Pancreas (tissue), 10 donors: ENCODE results near the gene RIN3. TPM values are rescaled to one million over a fixed set of nuclear protein-coding genes. Genes with fewer than 3 reads are reported as not detected.

ENCODE experiments used
- ATAC-seq, 4 donors: fragments of 200-7000 bp; cut with Tn5 transposase; one replicate each; pipeline versions ENCODE4 v1.8.0 to v1.9.1; 2020; ENCODE audit warnings: mild to moderate bottlenecking in 4 of 4, moderate library complexity in 4 of 4
- DNase-seq, 6 donors: peaks; one replicate each; pipeline ENCODE4 v3.0.0-alpha.2; 2020
- FAIRE-seq: peaks from 2 replicates; lab custom pipeline; 2012; peaks lifted over from hg19 to GRCh38; lab: Jason Lieb, UNC
- H3K27ac ChIP-seq, 4 donors: fragments of 200-600 bp; sonication (generic); 1 replicate in 3 of 4; 2 replicates in 1 of 4; pipeline versions ENCODE4 v1.5.0 to v1.8.0; 2020
- H3K27me3 ChIP-seq, 4 donors: fragments of 200-600 bp; one replicate each; pipeline ENCODE4 v1.8.0; 2021
- H3K36me3 ChIP-seq, 3 donors: fragments of 200-600 bp; sonication (generic) in 1 of 3; one replicate each; pipeline versions ENCODE4 v1.5.0 to v1.8.0; 2020 to 2021
- H3K4me1 ChIP-seq, 3 donors: fragments of 200-600 bp; one replicate each; pipeline ENCODE4 v1.8.0; 2021
- H3K4me3 ChIP-seq, 4 donors: fragments of 200-600 bp; sonication (generic) in 2 of 4; one replicate each; pipeline versions ENCODE4 v1.5.0 to v1.8.0; 2020 to 2021
- H3K9me3 ChIP-seq, 4 donors: fragments of 200-600 bp; one replicate each; pipeline ENCODE4 v1.8.0; 2021
- CTCF ChIP-seq, 4 donors: fragments of 200-600 bp; sonication (generic) in 3 of 4; IDR thresholded peaks; one replicate each; pipeline versions ENCODE4 v1.5.0 to v1.8.0; 2021; ENCODE audit warnings: antibody characterized with exemption in 4 of 4
- WGBS, 2 donors: extraction: QIAGEN DNeasy Blood & Tissue Kit; methylation state at CpG; one replicate each; pipeline ENCODE4 v1.1.7; 2013; 5-methylcytosine and 5-hydroxymethylcytosine counted together
- intact Hi-C, 3 donors: fragments of 100-400 bp; cut with DNase I; formaldehyde crosslinking; loops; one replicate each; pipeline versions ENCODE4 v1.11.1 to v1.14.2; 2022
- polyA plus RNA-seq, 2 donors: library from polyadenylated mRNA; stranded (reverse); fragments of 200-250 nt; gene quantifications; one replicate each; pipeline ENCODE4 v1.2.3, GENCODE V29; 2013
- total RNA-seq, 6 donors: library from RNA; stranded (reverse); fragmentation: NEBNext Ultra II Directional in 4 of 6; extraction: Animal tissue kit (Norgen Biotek cat#: 25700) in 4 of 6; gene quantifications; one replicate each; pipeline versions ENCODE4 v1.2.1 to v1.2.4, GENCODE V29; 2021 to 2023
- donor health status: healthy with polysubstance abuse.
- donor health status: DM: no; HTN: no; CAD: no; lungs with moderate emphysema.
- donor health status: DM: no; HTN: no; CAD: no.
- donor health status: control.
- donor health status: control.
- donor health status: Bipolar disorder and iron deficiency.
- donor health status: DM: yes; HTN: yes; CAD: no.
- donor health status: DM: no; HTN: no; CAD: no.
- donor health status: DM: no; HTN: no; CAD: no.
- donor health status: DM: yes; HTN: yes; CAD: no.

RIN3 gene
- total and polyA plus RNA-seq, 8 donors: 1.1 to 9.0 (median 2.3) TPM

- Histone ChIP-seq H3K4me3 (no peak overlapping the region), H3K4me1 (no peaks in the 10 kb centered on the region), H3K9me3 (no peaks in the 10 kb centered on the region), H3K27ac (peak overlapping the region in 1 of 4 donors; percentile 41), H3K36me3 (no peaks in the 10 kb centered on the region), H3K27me3 (no peaks in the 10 kb centered on the region)
- DNase-seq (no peak), FAIRE-seq (no peak), ATAC-seq (peak in 2 of 4 donors; percentile 71 to 75)
- intact Hi-C loops: no loop called here
- WGBS, 2 donors: 78 to 79% methylated on average over 13 of the region's 13 CpGs
- TF ChIP-seq CTCF (IDR thresholded peaks at IDR 0.05): no peak
These were observed 50.9 kb downstream of the RIN3 start for GRCh38 chr14:92564344-92565039.

DNA sequence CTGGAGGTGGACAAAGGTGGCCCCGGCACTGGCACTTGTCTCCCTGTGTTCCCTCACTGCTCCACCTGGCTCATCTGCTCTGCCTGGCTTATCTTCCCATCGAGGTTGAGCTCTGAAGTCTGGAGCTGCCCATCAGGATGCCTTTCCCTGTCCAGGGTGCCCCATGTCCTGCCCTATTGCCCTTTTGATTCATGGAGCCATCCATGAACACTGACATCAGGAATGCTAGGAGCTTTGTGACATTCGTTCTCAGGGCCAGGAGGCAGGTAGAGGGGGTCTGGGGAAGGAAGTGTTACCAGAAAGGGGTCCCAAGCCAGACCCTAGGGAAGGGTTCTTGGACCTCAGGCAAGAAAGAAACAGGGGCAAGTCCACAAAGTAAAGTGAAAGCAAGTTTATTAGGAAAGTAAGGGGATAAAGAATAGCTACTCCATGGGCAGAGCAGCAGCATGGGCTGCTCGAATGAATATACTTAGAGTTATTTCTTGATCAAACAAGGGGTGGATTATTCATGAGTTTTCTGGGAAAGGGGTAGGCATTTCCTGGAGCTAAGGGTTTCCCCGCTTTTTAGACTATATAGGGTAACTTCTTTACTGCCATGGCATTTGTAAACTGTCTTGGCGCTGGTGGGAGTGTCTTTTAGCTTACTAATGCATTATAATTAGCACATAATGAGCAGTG, 51.6 kb downstream of the RIN3 start:
- ATAC-seq: no peak
- intact Hi-C loops: no loop called here
- WGBS, 2 donors: 63 to 79% methylated on average over 6 of the region's 6 CpGs

GRCh38 chr14:92565718-92566115, 52.1 kb downstream of the RIN3 start:
- Histone ChIP-seq H3K9me3 (no peaks in the 10 kb centered on the region), H3K4me3 (no peak overlapping the region), H3K4me1 (no peaks in the 10 kb centered on the region), H3K27me3 (no peaks in the 10 kb centered on the region), H3K27ac (no peak overlapping the region), H3K36me3 (no peaks in the 10 kb centered on the region)
- no peak for TF ChIP-seq CTCF (IDR thresholded peaks at IDR 0.05)
- DNase-seq (no peak), ATAC-seq (no peak), FAIRE-seq (no peak)
- intact Hi-C loops: no loop called here
- 63 to 73% methylated on average over 2 of the region's 2 CpGs for WGBS, 2 donors

More for the DNA sequence above, 51.6 kb downstream of the RIN3 start:
- TF ChIP-seq CTCF (IDR thresholded peaks at IDR 0.05): no peak
- FAIRE-seq (no peak), DNase-seq (no peak)
- no peaks in the 10 kb centered on the region for H3K27me3 ChIP-seq
- H3K4me3 ChIP-seq: no peak overlapping the region
- no peak overlapping the region for H3K27ac ChIP-seq
- H3K36me3 ChIP-seq: no peaks in the 10 kb centered on the region
- H3K4me1 ChIP-seq: no peaks in the 10 kb centered on the region
- no peaks in the 10 kb centered on the region for H3K9me3 ChIP-seq

DNA sequence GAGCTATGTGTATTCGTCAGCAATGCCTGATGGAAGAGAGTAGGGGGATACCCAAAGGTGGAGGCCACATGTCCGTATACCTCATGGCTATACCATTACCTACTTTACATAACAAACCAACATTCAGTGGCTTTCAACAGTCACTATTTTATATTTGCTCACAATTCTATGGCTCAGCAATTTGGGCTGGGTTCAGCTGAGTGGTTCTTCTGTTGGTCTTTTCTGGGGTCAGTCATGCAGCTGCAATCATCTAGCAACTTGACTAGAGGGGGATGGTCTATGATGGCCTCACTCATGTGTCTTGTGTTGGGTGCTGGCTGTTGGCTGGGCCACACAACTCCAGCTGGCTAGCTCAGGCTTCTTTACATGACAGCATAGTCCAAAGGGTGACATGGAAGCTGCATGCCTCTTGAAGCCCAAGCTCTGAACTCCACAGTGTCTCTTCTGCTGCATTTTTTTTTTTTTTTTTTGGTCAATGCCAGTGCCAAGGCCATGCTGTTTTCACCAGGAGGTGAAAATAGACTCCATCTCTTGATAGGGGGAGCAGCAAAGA, 53.7 kb downstream of the RIN3 start:
- H3K4me3 ChIP-seq: no peak overlapping the region
- no peaks in the 10 kb centered on the region for H3K9me3 ChIP-seq
- ATAC-seq (no peak), FAIRE-seq (no peak), DNase-seq (no peak)
- H3K36me3 ChIP-seq: no peaks in the 10 kb centered on the region
- intact Hi-C loops: no loop called here
- H3K27ac ChIP-seq: no peak overlapping the region
- no peaks in the 10 kb centered on the region for H3K4me1 ChIP-seq
- 82 to 93% methylated on average over 2 of the region's 2 CpGs for whole genome bisulfite sequencing, 2 donors
- no peak for TF ChIP-seq CTCF (IDR thresholded peaks at IDR 0.05)
- no peaks in the 10 kb centered on the region for H3K27me3 ChIP-seq
